ENCODE data around the gene EFNA5.

DNA sequence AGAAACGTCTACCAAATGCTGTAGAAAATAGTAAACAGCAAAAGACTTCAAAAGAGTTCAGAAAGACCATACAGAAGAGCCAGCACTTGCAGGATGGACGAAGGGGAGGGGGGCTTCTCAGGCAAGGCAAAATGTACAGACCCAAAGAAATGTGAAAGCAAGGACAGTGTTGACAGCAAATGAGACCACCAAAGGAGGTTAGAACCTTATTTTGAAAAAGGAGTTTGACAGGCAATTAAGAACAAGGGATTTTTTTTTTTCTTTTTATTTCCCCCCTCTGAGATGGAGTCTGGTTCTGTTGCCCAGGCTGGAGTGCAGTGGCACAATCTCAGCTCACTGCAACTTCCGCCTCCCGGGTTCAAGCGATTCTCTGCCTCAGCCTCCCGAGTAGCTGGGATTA is 223.2 kb downstream of the EFNA5 start:
- TF ChIP-seq, protein P1, sequence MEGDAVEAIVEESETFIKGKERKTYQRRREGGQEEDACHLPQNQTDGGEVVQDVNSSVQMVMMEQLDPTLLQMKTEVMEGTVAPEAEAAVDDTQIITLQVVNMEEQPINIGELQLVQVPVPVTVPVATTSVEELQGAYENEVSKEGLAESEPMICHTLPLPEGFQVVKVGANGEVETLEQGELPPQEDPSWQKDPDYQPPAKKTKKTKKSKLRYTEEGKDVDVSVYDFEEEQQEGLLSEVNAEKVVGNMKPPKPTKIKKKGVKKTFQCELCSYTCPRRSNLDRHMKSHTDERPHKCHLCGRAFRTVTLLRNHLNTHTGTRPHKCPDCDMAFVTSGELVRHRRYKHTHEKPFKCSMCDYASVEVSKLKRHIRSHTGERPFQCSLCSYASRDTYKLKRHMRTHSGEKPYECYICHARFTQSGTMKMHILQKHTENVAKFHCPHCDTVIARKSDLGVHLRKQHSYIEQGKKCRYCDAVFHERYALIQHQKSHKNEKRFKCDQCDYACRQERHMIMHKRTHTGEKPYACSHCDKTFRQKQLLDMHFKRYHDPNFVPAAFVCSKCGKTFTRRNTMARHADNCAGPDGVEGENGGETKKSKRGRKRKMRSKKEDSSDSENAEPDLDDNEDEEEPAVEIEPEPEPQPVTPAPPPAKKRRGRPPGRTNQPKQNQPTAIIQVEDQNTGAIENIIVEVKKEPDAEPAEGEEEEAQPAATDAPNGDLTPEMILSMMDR (IDR thresholded peaks at IDR 0.05) = no peak
- TF ChIP-seq POLR2A (IDR thresholded peaks at IDR 0.05) = no peak

Measured in esophagus squamous epithelium (tissue), 4 donors.